ENCODE results near the gene FABP1.

FABP1 gene

GRCh38 chr2:88131999-88132368, 4.1 kb upstream of the FABP1 start:
- TF ChIP-seq TAF1 (IDR thresholded peaks at IDR 0.05; ENCODE audit: borderline replicate concordance, low read depth, low read length) (no peak), POLR2AphosphoS5 (IDR thresholded peaks at IDR 0.05; ENCODE audit: low read depth, low read length) (no peak), POLR2A (IDR thresholded peaks at IDR 0.05; ENCODE audit: low read depth, low read length) (no peak)
- FAIRE-seq (no peak), DNase-seq (ENCODE audit: insufficient read length) (no peak)

GRCh38 chr2:88131201-88131998, 3.5 kb upstream of the FABP1 start:
- no peak for TF ChIP-seq POLR2A (IDR thresholded peaks at IDR 0.05; ENCODE audit: low read depth, low read length)
- TF ChIP-seq POLR2AphosphoS5 (IDR thresholded peaks at IDR 0.05; ENCODE audit: low read depth, low read length), result no peak
- no peak for TF ChIP-seq TAF1 (IDR thresholded peaks at IDR 0.05; ENCODE audit: borderline replicate concordance, low read depth, low read length)
- DNase-seq (ENCODE audit: insufficient read length) (no peak), FAIRE-seq (no peak)

- no peak for FAIRE-seq
- no peak for TF ChIP-seq POLR2AphosphoS5 (IDR thresholded peaks at IDR 0.05; ENCODE audit: low read depth, low read length)
- no peak for TF ChIP-seq POLR2A (IDR thresholded peaks at IDR 0.05; ENCODE audit: low read depth, low read length)
- no peak for TF ChIP-seq TAF1 (IDR thresholded peaks at IDR 0.05; ENCODE audit: borderline replicate concordance, low read depth, low read length)
- no peak for DNase-seq (ENCODE audit: insufficient read length)
These were observed 1.6 kb upstream of the FABP1 start for GRCh38 chr2:88129313-88129959.

GRCh38 chr2:88128654-88129312, 921 bp upstream of the FABP1 start:
- DNase-seq (ENCODE audit: insufficient read length) (no peak), FAIRE-seq (no peak)
- TF ChIP-seq POLR2A (IDR thresholded peaks at IDR 0.05; ENCODE audit: low read depth, low read length) (no peak), POLR2AphosphoS5 (IDR thresholded peaks at IDR 0.05; ENCODE audit: low read depth, low read length) (no peak), TAF1 (IDR thresholded peaks at IDR 0.05; ENCODE audit: borderline replicate concordance, low read depth, low read length) (no peak)

GRCh38 chr2:88127638-88127887, 299 bp downstream of the FABP1 start:
- DNase-seq (ENCODE audit: insufficient read length) (no peak), FAIRE-seq (no peak)
- no peak for TF ChIP-seq POLR2AphosphoS5 (IDR thresholded peaks at IDR 0.05; ENCODE audit: low read depth, low read length)
- TF ChIP-seq POLR2A (IDR thresholded peaks at IDR 0.05; ENCODE audit: low read depth, low read length), result no peak
- no peak for TF ChIP-seq TAF1 (IDR thresholded peaks at IDR 0.05; ENCODE audit: borderline replicate concordance, low read depth, low read length)

GRCh38 chr2:88126772-88127637, 857 bp downstream of the FABP1 start:
- DNase-seq (ENCODE audit: insufficient read length) (no peak), FAIRE-seq (no peak)
- TF ChIP-seq POLR2AphosphoS5 (IDR thresholded peaks at IDR 0.05; ENCODE audit: low read depth, low read length) (no peak), TAF1 (IDR thresholded peaks at IDR 0.05; ENCODE audit: borderline replicate concordance, low read depth, low read length) (no peak), POLR2A (IDR thresholded peaks at IDR 0.05; ENCODE audit: low read depth, low read length) (no peak)

GRCh38 chr2:88125924-88126771, 1.7 kb downstream of the FABP1 start:
- no peak for DNase-seq (ENCODE audit: insufficient read length)

GRCh38 chr2:88125344-88125923, 2.4 kb downstream of the FABP1 start:
- no peak for TF ChIP-seq POLR2A (IDR thresholded peaks at IDR 0.05; ENCODE audit: low read depth, low read length)
- TF ChIP-seq TAF1 (IDR thresholded peaks at IDR 0.05; ENCODE audit: borderline replicate concordance, low read depth, low read length), result no peak
- DNase-seq (ENCODE audit: insufficient read length), result no peak
- FAIRE-seq, result no peak

More at GRCh38 chr2:88125924-88126771, 1.7 kb downstream of the FABP1 start:
- no peak for TF ChIP-seq POLR2AphosphoS5 (IDR thresholded peaks at IDR 0.05; ENCODE audit: low read depth, low read length)
- TF ChIP-seq TAF1 (IDR thresholded peaks at IDR 0.05; ENCODE audit: borderline replicate concordance, low read depth, low read length), result no peak
- TF ChIP-seq POLR2A (IDR thresholded peaks at IDR 0.05; ENCODE audit: low read depth, low read length), result no peak
- FAIRE-seq, result no peak

- no peak for FAIRE-seq
- TF ChIP-seq POLR2A (IDR thresholded peaks at IDR 0.05; ENCODE audit: low read depth, low read length) (no peak), TAF1 (IDR thresholded peaks at IDR 0.05; ENCODE audit: borderline replicate concordance, low read depth, low read length) (no peak), POLR2AphosphoS5 (IDR thresholded peaks at IDR 0.05; ENCODE audit: low read depth, low read length) (no peak)
These were observed 3.6 kb downstream of the FABP1 start for GRCh38 chr2:88123975-88124917.

More at GRCh38 chr2:88123975-88124917, 3.6 kb downstream of the FABP1 start:
- DNase-seq (ENCODE audit: insufficient read length), result no peak
